Measurements from ENCODE around the gene RTL10. TPM values are rescaled to one million over a fixed set of nuclear protein-coding genes. Genes with fewer than 3 reads are reported as not detected.

RTL10 gene
- total and polyA plus RNA-seq, 2 of the 4 experiments (the other 2 are of a cell fraction): 8.6 to 12.1 TPM

DNA sequence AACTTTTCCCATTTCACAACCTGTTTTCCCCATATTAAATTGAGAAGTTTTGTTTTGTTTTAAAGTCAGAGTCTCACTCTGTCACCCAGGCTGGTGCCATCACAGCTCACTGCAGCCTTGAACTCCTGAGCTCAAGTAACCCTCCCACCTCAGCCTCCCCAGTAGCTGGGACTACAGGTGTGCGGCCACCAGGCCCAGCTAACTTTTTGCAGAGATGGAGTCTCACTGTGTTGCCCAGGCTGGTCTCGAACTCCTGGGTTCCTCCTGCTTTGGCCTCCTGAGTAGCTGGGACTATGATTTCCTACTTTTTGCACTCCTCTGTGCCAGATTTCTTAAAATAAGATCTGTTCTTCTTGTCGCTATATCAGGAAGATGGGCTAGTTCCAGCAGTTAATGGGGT is 44.9 kb downstream of the RTL10 start (continued):
- TF ChIP-seq, protein P1, sequence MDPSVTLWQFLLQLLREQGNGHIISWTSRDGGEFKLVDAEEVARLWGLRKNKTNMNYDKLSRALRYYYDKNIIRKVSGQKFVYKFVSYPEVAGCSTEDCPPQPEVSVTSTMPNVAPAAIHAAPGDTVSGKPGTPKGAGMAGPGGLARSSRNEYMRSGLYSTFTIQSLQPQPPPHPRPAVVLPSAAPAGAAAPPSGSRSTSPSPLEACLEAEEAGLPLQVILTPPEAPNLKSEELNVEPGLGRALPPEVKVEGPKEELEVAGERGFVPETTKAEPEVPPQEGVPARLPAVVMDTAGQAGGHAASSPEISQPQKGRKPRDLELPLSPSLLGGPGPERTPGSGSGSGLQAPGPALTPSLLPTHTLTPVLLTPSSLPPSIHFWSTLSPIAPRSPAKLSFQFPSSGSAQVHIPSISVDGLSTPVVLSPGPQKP (IDR thresholded peaks at IDR 0.05; ENCODE audit: borderline replicate concordance, low read depth, low read length): no peak

DNA sequence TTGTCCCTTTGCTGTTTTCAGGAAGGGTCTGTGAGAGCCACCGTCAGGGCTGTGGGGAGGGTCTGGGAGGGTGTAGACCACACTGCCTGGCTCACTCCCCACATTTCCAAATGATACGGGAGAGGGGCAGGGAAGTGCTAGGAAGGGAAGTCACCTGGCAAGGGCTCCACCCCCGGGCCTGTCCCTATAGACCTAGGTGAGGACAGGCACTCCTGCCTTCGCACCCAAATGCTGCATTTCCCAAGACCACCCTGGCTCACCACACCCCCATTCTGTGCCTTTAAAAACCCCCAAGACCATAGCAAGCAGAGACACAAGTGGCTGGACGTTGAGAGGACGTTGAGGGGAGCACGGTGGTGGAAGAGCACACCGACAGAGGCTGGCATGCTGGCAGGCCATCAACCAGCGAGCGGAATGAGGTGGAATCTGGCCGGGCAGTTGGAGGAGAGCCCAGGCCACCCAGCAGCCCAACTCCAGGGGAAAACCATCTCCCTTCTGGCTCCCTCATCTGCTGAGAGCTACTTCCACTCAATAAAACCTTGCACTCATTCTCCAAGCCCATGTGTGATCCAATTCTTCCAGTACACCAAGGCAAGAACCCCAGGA is 45.7 kb downstream of the RTL10 start:
- CTCF ChIA-PET: no interaction called here
- no peak overlapping the region for H3K23ac ChIP-seq (ENCODE audit: low read depth, low read length)
- H3K36me3 ChIP-seq (ENCODE audit: control insufficient read depth, insufficient read depth, low read length): no peaks in the 10 kb centered on the region
- no peak overlapping the region for H3K4me3 ChIP-seq (ENCODE audit: insufficient read depth, low read depth, low read length)
- H3K9me3 ChIP-seq (ENCODE audit: control insufficient read depth, insufficient read depth, low read length): no peaks in the 10 kb centered on the region
- no peaks in the 10 kb centered on the region for H3K27me3 ChIP-seq (ENCODE audit: control insufficient read depth, insufficient read depth, low read length)
- H3K4me2 ChIP-seq (ENCODE audit: low read depth, low read length): no peak overlapping the region
- H2BK5ac ChIP-seq (ENCODE audit: low read depth, low read length, poor library complexity, severe bottlenecking): no peak overlapping the region
- intact Hi-C loops (cut with micrococcal nuclease): no loop called here
- dilution Hi-C loops (cut with HindIII; ENCODE audit: low sequenced_read_pairs, unreplicated experiment): no loop called here
- peak overlapping the region; percentile 37 for H2AK9ac ChIP-seq (replicated peaks; ENCODE audit: low read depth, low read length, poor library complexity)
- H3K9ac ChIP-seq (ENCODE audit: low read depth, low read length): no peak overlapping the region
- H2AK5ac ChIP-seq (ENCODE audit: low read depth, low read length): no peak overlapping the region
- H3K4me1 ChIP-seq (ENCODE audit: control insufficient read depth, insufficient read depth, low read length): peaks cover 14% of the 10 kb centered on the region
- H2BK15ac ChIP-seq (ENCODE audit: low read depth, low read length): no peak overlapping the region
- no peak overlapping the region for H4K91ac ChIP-seq (ENCODE audit: insufficient read depth, low read depth, low read length)
- no peak overlapping the region for H4K8ac ChIP-seq (ENCODE audit: low read depth in 2 of 2, low read length in 2 of 2)
- H3K79me1 ChIP-seq (ENCODE audit: low read depth in 1 of 2, low read length in 2 of 2): no peaks in the 10 kb centered on the region
- H2AFZ ChIP-seq (replicated peaks; ENCODE audit: low read length, poor library complexity): no peak overlapping the region
- no peak overlapping the region for H3K56ac ChIP-seq (ENCODE audit: extremely low read depth, insufficient read depth, low read length)
- H2BK120ac ChIP-seq (ENCODE audit: low read depth, low read length): no peak overlapping the region
- BruUV-seq (replicated peaks): no TSS peak
- POLR2A ChIA-PET (ENCODE audit: unreplicated experiment): no interaction called here
- WGBS, 2 experiments (ENCODE audit: extremely low coverage in 2 of 2, insufficient read length in 1 of 2): 91% methylated on average over 3 of the region's 11 CpGs; no CpG with 5 or more reads in 1 of the 2 experiments
- no peak overlapping the region for H4K5ac ChIP-seq (ENCODE audit: low read depth, low read length)
- peaks cover 7% of the 10 kb centered on the region; the same call in 1 of the 2 replicates for H3K9me1 ChIP-seq (ENCODE audit: insufficient read depth, low read length)
- no peak overlapping the region for H3K18ac ChIP-seq (ENCODE audit: low read depth, low read length)
- in situ Hi-C loops (cut with MboI; ENCODE audit: low sequenced_read_pairs): no loop called here
- 0 out of 2 replicates have a peak, but pooled peaks cover 5% of the 10 kb centered on the region for H4K20me1 ChIP-seq (ENCODE audit: insufficient read depth, low read length)
- no peak overlapping the region for H3K4ac ChIP-seq (ENCODE audit: low read depth, low read length)
- no peak overlapping the region for H3K27ac ChIP-seq (ENCODE audit: insufficient read depth, low read length)
- H2BK20ac ChIP-seq (ENCODE audit: low read depth, low read length): no peak overlapping the region
- DNase-seq (no peak), ATAC-seq (ENCODE audit: low read depth) (no peak)
- no peak overlapping the region for H3K14ac ChIP-seq (replicated peaks; ENCODE audit: low read depth, low read length)
- TF ChIP-seq RAD21 (IDR thresholded peaks at IDR 0.05; ENCODE audit: low read length) (no peak), MAZ (IDR thresholded peaks at IDR 0.05; ENCODE audit: borderline replicate concordance, low read depth, low read length) (no peak), RFX5 (IDR thresholded peaks at IDR 0.05; ENCODE audit: low read depth, low read length) (no peak), POLR2A (IDR thresholded peaks at IDR 0.05; ENCODE audit: low read depth, low read length) (no peak), NFE2L2 (IDR thresholded peaks at IDR 0.05; ENCODE audit: low read depth, low read length) (no peak), SMC3 (IDR thresholded peaks at IDR 0.05; ENCODE audit: low read depth, low read length) (no peak), CEBPB (IDR thresholded peaks at IDR 0.05; ENCODE audit: low read depth, low read length) (no peak), RCOR1 (IDR thresholded peaks at IDR 0.05; ENCODE audit: insufficient replicate concordance, low read length) (no peak), BHLHE40 (IDR thresholded peaks at IDR 0.05; ENCODE audit: low read depth, low read length) (no peak), MXI1 (IDR thresholded peaks at IDR 0.05; ENCODE audit: borderline replicate concordance, low read depth, low read length) (no peak), MAFK (IDR thresholded peaks at IDR 0.05; ENCODE audit: low read depth, low read length) (no peak), CHD1 (IDR thresholded peaks at IDR 0.05; ENCODE audit: low read depth, low read length) (no peak)
- TF ChIP-seq, protein P2, sequence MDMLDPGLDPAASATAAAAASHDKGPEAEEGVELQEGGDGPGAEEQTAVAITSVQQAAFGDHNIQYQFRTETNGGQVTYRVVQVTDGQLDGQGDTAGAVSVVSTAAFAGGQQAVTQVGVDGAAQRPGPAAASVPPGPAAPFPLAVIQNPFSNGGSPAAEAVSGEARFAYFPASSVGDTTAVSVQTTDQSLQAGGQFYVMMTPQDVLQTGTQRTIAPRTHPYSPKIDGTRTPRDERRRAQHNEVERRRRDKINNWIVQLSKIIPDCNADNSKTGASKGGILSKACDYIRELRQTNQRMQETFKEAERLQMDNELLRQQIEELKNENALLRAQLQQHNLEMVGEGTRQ (IDR thresholded peaks at IDR 0.05; ENCODE audit: low read depth, low read length): no peak
- TF ChIP-seq, protein P1 (IDR thresholded peaks at IDR 0.05; ENCODE audit: borderline replicate concordance, low read depth, low read length): no peak
